ENCODE measurements around the gene RHOJ. TPM values are rescaled to one million over a fixed set of nuclear protein-coding genes. Genes with fewer than 3 reads are reported as not detected.
"Not testable (repeated sequence)": the region's sequence is repeated elsewhere in the genome, so short reads cannot be mapped to it uniquely, and the experiment has no call there.

Gene RHOJ
- total and polyA plus RNA-seq, 2 of the 13 experiments (the other 11 are each of a cell fraction or from before 2014, with no cell fraction given): 0.22 to 1.3 TPM

DNA sequence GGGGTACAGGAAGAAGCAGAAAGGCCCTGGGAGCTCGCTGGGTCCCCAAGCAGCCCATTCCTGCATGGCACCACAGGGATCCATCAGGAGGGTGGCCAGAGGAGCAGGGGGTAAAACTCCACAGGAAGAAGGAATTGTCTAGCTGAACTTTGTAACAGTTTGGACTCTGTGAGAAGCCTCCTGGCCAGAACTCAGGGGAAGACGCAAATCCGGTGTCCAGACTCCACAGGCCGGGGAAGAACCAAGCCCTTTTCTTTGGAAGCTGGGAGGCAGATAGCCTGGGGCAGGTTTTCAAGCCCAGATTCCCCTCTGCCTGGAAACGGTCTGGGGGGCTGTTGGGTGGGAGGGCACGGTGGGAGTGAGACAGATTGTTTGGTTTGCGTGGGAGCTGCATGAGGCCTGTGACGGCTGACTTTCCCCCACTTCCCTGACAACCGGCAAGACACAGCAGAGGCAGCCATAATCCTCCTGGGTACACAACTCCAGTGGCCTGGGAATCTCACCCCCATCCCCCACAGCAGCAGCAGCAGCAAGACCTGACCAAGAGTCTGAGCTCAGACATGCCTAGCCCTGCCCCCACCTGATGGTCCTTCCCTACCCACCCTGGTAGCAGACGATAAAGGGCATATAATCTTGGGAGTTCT is 97.8 kb downstream of the RHOJ start (continued):
- TF ChIP-seq, protein P1, sequence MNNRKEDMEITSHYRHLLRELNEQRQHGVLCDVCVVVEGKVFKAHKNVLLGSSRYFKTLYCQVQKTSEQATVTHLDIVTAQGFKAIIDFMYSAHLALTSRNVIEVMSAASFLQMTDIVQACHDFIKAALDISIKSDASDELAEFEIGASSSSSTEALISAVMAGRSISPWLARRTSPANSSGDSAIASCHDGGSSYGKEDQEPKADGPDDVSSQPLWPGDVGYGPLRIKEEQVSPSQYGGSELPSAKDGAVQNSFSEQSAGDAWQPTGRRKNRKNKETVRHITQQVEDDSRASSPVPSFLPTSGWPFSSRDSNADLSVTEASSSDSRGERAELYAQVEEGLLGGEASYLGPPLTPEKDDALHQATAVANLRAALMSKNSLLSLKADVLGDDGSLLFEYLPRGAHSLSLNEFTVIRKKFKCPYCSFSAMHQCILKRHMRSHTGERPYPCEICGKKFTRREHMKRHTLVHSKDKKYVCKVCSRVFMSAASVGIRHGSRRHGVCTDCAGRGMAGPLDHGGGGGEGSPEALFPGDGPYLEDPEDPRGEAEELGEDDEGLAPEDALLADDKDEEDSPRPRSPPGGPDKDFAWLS (CRISPR knock-in tag; IDR thresholded peaks at IDR 0.05; ENCODE audit: borderline replicate concordance): no peak

DNA sequence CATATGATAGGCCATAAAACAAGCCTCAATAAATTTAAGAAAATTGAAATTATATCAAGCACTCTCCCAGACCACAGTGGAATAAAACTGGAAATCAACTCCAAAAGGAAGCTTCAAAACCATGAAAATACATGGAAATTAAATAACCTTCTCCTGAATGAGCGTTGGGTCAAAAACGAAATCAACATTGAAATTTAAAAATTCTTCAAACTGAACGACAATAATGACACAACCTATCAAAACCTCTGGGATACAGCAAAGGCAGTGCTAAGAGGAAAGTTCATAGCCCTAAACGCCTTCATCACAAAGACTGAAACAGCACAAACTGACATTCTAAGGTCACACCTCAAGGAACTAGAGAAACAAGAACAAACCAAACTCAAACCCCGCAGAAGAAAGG is 100.2 kb downstream of the RHOJ start:
- in situ Hi-C loops (cut with HindIII; ENCODE audit: extremely low pct_ligation_motif_present, low pct_unique_long_range_greater_than_20kb); H2AFZ ChIP-seq (ENCODE audit: low read length); H3K4me1 ChIP-seq (ENCODE audit: insufficient read depth, low read length); DNase-seq (ENCODE audit: low spot score); H3K9me3 ChIP-seq (ENCODE audit: low read length); H3K79me2 ChIP-seq (ENCODE audit: insufficient read depth, low read length); H3K27ac ChIP-seq (ENCODE audit: extremely low read length, insufficient read depth, low read length); H3K36me3 ChIP-seq (replicated peaks in 1 of 2; ENCODE audit: control insufficient read depth in 1 of 2, insufficient read depth in 2 of 2, low read length in 2 of 2); H3K9ac ChIP-seq (ENCODE audit: insufficient read depth, low read depth, low read length); FAIRE-seq; BruUV-seq (replicated peaks); H3K4me3 ChIP-seq (replicated peaks in 1 of 3; ENCODE audit: insufficient read depth in 1 of 3, low read depth in 2 of 3, low read length in 3 of 3); intact Hi-C loops (cut with micrococcal nuclease; ENCODE audit: unreplicated experiment); H3K4me2 ChIP-seq (ENCODE audit: low read depth, low read length); POLR2A ChIA-PET; H4K20me1 ChIP-seq (ENCODE audit: insufficient read depth, low read length); CTCF ChIA-PET (ENCODE audit: low intra/inter-chr PET ratio, low total read pairs); H3K27me3 ChIP-seq (ENCODE audit: control insufficient read depth in 1 of 2, insufficient read depth in 2 of 2, low read length in 2 of 2); ATAC-seq: not testable (repeated sequence)
- 3% methylated on average over 5 of the region's 5 CpGs for WGBS (ENCODE audit: low lambda C conversion rate)

DNA sequence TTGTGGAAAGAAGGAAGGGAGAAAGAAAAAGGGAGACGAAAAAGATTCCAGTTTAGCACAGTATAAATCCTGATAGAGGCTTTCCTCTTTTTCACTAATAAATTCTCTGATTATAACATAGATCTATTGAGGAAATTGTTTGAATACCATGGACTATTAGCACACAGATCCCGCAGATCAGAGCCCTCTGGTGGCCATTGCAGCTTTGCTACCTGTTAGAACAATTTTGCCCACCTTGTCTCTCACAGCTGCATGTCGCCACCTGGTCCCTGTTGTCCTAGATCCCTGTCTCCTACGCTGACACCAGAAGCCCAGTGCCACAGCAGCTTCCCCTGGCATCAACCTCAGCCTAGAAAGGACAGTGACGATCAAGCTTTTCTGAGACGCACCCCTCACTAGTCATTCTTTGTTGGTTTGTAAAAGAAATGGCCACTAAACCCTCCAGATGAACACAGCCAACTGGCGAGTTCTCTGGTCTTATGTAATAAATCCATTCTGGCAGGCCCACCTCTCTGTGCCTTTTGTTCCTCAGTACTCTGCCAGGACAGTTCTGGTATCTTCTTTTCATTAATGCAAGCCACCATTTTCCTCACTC is 104.6 kb downstream of the RHOJ start:
- POLR2A ChIA-PET: no interaction called here
- H3K4me1 ChIP-seq (ENCODE audit: insufficient read depth, low read length): no peaks in the 10 kb centered on the region
- TF ChIP-seq XRCC5 (optimal IDR thresholded peaks at IDR 0.05; ENCODE audit: low read length): peak; percentile 30
- no peak for TF ChIP-seq TRIM24 (CRISPR knock-in tag; IDR thresholded peaks at IDR 0.05)
- peak; percentile 51 for TF ChIP-seq STAG1 (CRISPR knock-in tag; IDR thresholded peaks at IDR 0.05)
- TF ChIP-seq, protein P2, sequence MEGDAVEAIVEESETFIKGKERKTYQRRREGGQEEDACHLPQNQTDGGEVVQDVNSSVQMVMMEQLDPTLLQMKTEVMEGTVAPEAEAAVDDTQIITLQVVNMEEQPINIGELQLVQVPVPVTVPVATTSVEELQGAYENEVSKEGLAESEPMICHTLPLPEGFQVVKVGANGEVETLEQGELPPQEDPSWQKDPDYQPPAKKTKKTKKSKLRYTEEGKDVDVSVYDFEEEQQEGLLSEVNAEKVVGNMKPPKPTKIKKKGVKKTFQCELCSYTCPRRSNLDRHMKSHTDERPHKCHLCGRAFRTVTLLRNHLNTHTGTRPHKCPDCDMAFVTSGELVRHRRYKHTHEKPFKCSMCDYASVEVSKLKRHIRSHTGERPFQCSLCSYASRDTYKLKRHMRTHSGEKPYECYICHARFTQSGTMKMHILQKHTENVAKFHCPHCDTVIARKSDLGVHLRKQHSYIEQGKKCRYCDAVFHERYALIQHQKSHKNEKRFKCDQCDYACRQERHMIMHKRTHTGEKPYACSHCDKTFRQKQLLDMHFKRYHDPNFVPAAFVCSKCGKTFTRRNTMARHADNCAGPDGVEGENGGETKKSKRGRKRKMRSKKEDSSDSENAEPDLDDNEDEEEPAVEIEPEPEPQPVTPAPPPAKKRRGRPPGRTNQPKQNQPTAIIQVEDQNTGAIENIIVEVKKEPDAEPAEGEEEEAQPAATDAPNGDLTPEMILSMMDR (CRISPR knock-in tag; IDR thresholded peaks at IDR 0.05): peak; percentile 58
- TF ChIP-seq SP1 (IDR thresholded peaks at IDR 0.05): no peak
- no peak for TF ChIP-seq SP1 (CRISPR knock-in tag; IDR thresholded peaks at IDR 0.05)
- TF ChIP-seq SMC3 (IDR thresholded peaks at IDR 0.05; ENCODE audit: low read length): peak; percentile 40; the same call in 1 of the 2 replicates
- FAIRE-seq: peak; percentile 69
- WGBS (ENCODE audit: low lambda C conversion rate): 11% methylated on average over 7 of the region's 7 CpGs
- peak; percentile 90 for ATAC-seq
- H4K20me1 ChIP-seq (ENCODE audit: insufficient read depth, low read length): no peaks in the 10 kb centered on the region
- no peak overlapping the region for H2AFZ ChIP-seq (ENCODE audit: low read length)
- no peak overlapping the region for H3K4me3 ChIP-seq (replicated peaks in 1 of 3; ENCODE audit: insufficient read depth in 1 of 3, low read depth in 2 of 3, low read length in 3 of 3)
- peaks cover 0 to 17% of the 10 kb centered on the region in 2 experiments; a peak in 2 of 5 replicates for H3K27me3 ChIP-seq (ENCODE audit: control insufficient read depth in 1 of 2, insufficient read depth in 2 of 2, low read length in 2 of 2)
- no peaks in the 10 kb centered on the region for H3K9me3 ChIP-seq (ENCODE audit: low read length)
- intact Hi-C loops (cut with micrococcal nuclease; ENCODE audit: unreplicated experiment): loop anchor here (1.0 kb wide), 2 partner anchors 135 to 1146 kb away; no protein-coding TSS in a partner anchor
- H3K79me2 ChIP-seq (ENCODE audit: insufficient read depth, low read length): no peaks in the 10 kb centered on the region
- DNase-seq (ENCODE audit: low spot score): peak; percentile 40
- no peak overlapping the region for H3K27ac ChIP-seq (ENCODE audit: extremely low read length, insufficient read depth, low read length)
- no peak overlapping the region for H3K4me2 ChIP-seq (ENCODE audit: low read depth, low read length)
- no peak overlapping the region for H3K9ac ChIP-seq (ENCODE audit: insufficient read depth, low read depth, low read length)
- CTCF ChIA-PET (ENCODE audit: low intra/inter-chr PET ratio, low total read pairs): interaction anchor here (2.6 kb wide), 1 partner anchor 1146 kb away, joined by 14 read pairs; no protein-coding TSS in a partner anchor
- in situ Hi-C loops (cut with HindIII; ENCODE audit: extremely low pct_ligation_motif_present, low pct_unique_long_range_greater_than_20kb): no loop called here
- no peaks in the 10 kb centered on the region for H3K36me3 ChIP-seq (replicated peaks in 1 of 2; ENCODE audit: control insufficient read depth in 1 of 2, insufficient read depth in 2 of 2, low read length in 2 of 2)
- no TSS peak for BruUV-seq (replicated peaks)
